ENCODE results near the gene CD36.

Gene CD36

GRCh38 chr7:80643336-80643915 lies 5.0 kb downstream of the CD36 start:
- Histone ChIP-seq H3K9ac (ENCODE audit: insufficient read length, low read depth) (no peak overlapping the region), H3K4me3 (ENCODE audit: insufficient read length, low read depth) (no peak overlapping the region), H3K4me1 (ENCODE audit: insufficient read depth, insufficient read length) (no peaks in the 10 kb centered on the region), H3K27me3 (ENCODE audit: insufficient read depth, insufficient read length) (no peaks in the 10 kb centered on the region), H3K9me3 (ENCODE audit: insufficient read depth, low read length) (no peaks in the 10 kb centered on the region), H3K36me3 (ENCODE audit: insufficient read depth, insufficient read length, low read length) (no peaks in the 10 kb centered on the region)
- TF ChIP-seq YY1 (IDR thresholded peaks at IDR 0.05; ENCODE audit: insufficient read depth, insufficient read length) (no peak), ZNF274 (IDR thresholded peaks at IDR 0.05; ENCODE audit: low read depth, low read length) (no peak), SUZ12 (IDR thresholded peaks at IDR 0.05; ENCODE audit: extremely low read depth, insufficient read depth, insufficient read length) (no peak)
- DNase-seq (ENCODE audit: low read depth, low spot score): no peak

GRCh38 chr7:80644054-80644453 lies 5.6 kb downstream of the CD36 start:
- no peak overlapping the region for H3K4me3 ChIP-seq (ENCODE audit: insufficient read length, low read depth)
- no peaks in the 10 kb centered on the region for H3K9me3 ChIP-seq (ENCODE audit: insufficient read depth, low read length)
- TF ChIP-seq YY1 (IDR thresholded peaks at IDR 0.05; ENCODE audit: insufficient read depth, insufficient read length): no peak
- no peak for TF ChIP-seq ZNF274 (IDR thresholded peaks at IDR 0.05; ENCODE audit: low read depth, low read length)
- no peak for TF ChIP-seq SUZ12 (IDR thresholded peaks at IDR 0.05; ENCODE audit: extremely low read depth, insufficient read depth, insufficient read length)
- DNase-seq (ENCODE audit: low read depth, low spot score): no peak
- no peaks in the 10 kb centered on the region for H3K36me3 ChIP-seq (ENCODE audit: insufficient read depth, insufficient read length, low read length)
- H3K9ac ChIP-seq (ENCODE audit: insufficient read length, low read depth): no peak overlapping the region
- H3K27me3 ChIP-seq (ENCODE audit: insufficient read depth, insufficient read length): no peaks in the 10 kb centered on the region
- no peaks in the 10 kb centered on the region for H3K4me1 ChIP-seq (ENCODE audit: insufficient read depth, insufficient read length)

GRCh38 chr7:80646083-80646865 lies 7.8 kb downstream of the CD36 start:
- H3K4me3 ChIP-seq (ENCODE audit: insufficient read length, low read depth): no peak overlapping the region
- no peak for DNase-seq (ENCODE audit: low read depth, low spot score)
- no peaks in the 10 kb centered on the region for H3K27me3 ChIP-seq (ENCODE audit: insufficient read depth, insufficient read length)
- H3K9ac ChIP-seq (ENCODE audit: insufficient read length, low read depth): no peak overlapping the region
- H3K36me3 ChIP-seq (ENCODE audit: insufficient read depth, insufficient read length, low read length): no peaks in the 10 kb centered on the region
- no peaks in the 10 kb centered on the region for H3K4me1 ChIP-seq (ENCODE audit: insufficient read depth, insufficient read length)
- TF ChIP-seq ZNF274 (IDR thresholded peaks at IDR 0.05; ENCODE audit: low read depth, low read length) (no peak), SUZ12 (IDR thresholded peaks at IDR 0.05; ENCODE audit: extremely low read depth, insufficient read depth, insufficient read length) (no peak)
- H3K9me3 ChIP-seq (ENCODE audit: insufficient read depth, low read length): no peaks in the 10 kb centered on the region

GRCh38 chr7:80647436-80647835 lies 9.0 kb downstream of the CD36 start:
- Histone ChIP-seq H3K4me1 (ENCODE audit: insufficient read depth, insufficient read length) (no peaks in the 10 kb centered on the region), H3K36me3 (ENCODE audit: insufficient read depth, insufficient read length, low read length) (no peaks in the 10 kb centered on the region), H3K27me3 (ENCODE audit: insufficient read depth, insufficient read length) (no peaks in the 10 kb centered on the region), H3K9me3 (ENCODE audit: insufficient read depth, low read length) (no peaks in the 10 kb centered on the region), H3K9ac (ENCODE audit: insufficient read length, low read depth) (no peak overlapping the region), H3K4me3 (ENCODE audit: insufficient read length, low read depth) (no peak overlapping the region)
- TF ChIP-seq YY1 (IDR thresholded peaks at IDR 0.05; ENCODE audit: insufficient read depth, insufficient read length): no peak
- no peak for TF ChIP-seq SUZ12 (IDR thresholded peaks at IDR 0.05; ENCODE audit: extremely low read depth, insufficient read depth, insufficient read length)
- no peak for TF ChIP-seq ZNF274 (IDR thresholded peaks at IDR 0.05; ENCODE audit: low read depth, low read length)
- no peak for DNase-seq (ENCODE audit: low read depth, low spot score)

DNA sequence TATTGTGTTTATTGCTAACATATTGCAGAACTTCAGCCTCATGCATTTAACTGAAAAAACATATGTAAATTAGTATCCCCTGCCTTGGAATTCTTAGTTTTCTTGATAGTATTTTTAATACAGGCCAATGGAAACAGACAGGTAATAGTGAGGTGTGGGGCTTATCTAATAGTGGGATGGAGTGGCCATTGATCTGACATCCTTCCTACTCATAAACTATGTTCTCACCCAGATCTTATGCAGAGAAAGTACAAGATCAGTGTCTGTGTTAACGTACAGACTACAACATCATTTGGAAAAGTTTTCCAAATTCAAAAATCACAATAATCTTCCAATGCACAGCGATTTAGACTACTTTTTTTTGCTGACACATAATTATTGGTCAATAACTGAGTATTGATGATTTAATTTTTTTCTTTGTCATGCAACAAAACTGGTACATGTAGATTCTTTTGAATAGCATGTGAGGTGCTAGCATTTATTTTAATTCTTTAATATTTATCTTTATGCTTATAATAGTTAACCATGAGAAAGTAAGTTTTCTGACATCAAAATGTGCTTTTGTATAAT lies 9.7 kb downstream of the CD36 start:
- no peaks in the 10 kb centered on the region for H3K9me3 ChIP-seq (ENCODE audit: insufficient read depth, low read length)
- TF ChIP-seq YY1 (IDR thresholded peaks at IDR 0.05; ENCODE audit: insufficient read depth, insufficient read length) (no peak), ZNF274 (IDR thresholded peaks at IDR 0.05; ENCODE audit: low read depth, low read length) (no peak), SUZ12 (IDR thresholded peaks at IDR 0.05; ENCODE audit: extremely low read depth, insufficient read depth, insufficient read length) (no peak)
- H3K9ac ChIP-seq (ENCODE audit: insufficient read length, low read depth): no peak overlapping the region
- no peak for DNase-seq (ENCODE audit: low read depth, low spot score)
- H3K4me3 ChIP-seq (ENCODE audit: insufficient read length, low read depth): no peak overlapping the region
- H3K4me1 ChIP-seq (ENCODE audit: insufficient read depth, insufficient read length): no peaks in the 10 kb centered on the region
- H3K36me3 ChIP-seq (ENCODE audit: insufficient read depth, insufficient read length, low read length): no peaks in the 10 kb centered on the region
- H3K27me3 ChIP-seq (ENCODE audit: insufficient read depth, insufficient read length): no peaks in the 10 kb centered on the region

DNA sequence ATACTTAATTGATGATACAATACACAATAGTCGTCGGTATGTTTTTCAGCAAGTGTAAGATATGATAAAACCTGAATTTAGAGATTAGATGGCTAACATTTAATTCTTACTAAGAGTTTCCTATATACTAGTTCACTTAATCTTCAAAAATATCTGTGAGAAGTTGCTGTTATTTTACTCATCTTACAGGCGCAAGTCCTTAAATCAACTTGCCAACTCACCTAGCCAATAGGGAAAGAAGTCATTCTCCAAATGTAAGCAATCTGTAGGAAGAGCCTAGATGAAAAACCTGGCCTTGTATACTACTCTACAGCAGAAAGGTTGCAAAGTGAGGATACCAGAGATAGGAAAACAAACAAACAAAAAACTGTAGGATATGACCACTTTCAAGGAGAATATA lies 10.6 kb downstream of the CD36 start:
- no peaks in the 10 kb centered on the region for H3K27me3 ChIP-seq (ENCODE audit: insufficient read depth, insufficient read length)
- no peak overlapping the region for H3K9ac ChIP-seq (ENCODE audit: insufficient read length, low read depth)
- no peaks in the 10 kb centered on the region for H3K9me3 ChIP-seq (ENCODE audit: insufficient read depth, low read length)
- no peak overlapping the region for H3K4me3 ChIP-seq (ENCODE audit: insufficient read length, low read depth)
- DNase-seq (ENCODE audit: low read depth, low spot score): no peak
- no peaks in the 10 kb centered on the region for H3K4me1 ChIP-seq (ENCODE audit: insufficient read depth, insufficient read length)
- no peaks in the 10 kb centered on the region for H3K36me3 ChIP-seq (ENCODE audit: insufficient read depth, insufficient read length, low read length)
- TF ChIP-seq YY1 (IDR thresholded peaks at IDR 0.05; ENCODE audit: insufficient read depth, insufficient read length) (no peak), ZNF274 (IDR thresholded peaks at IDR 0.05; ENCODE audit: low read depth, low read length) (no peak), SUZ12 (IDR thresholded peaks at IDR 0.05; ENCODE audit: extremely low read depth, insufficient read depth, insufficient read length) (no peak)

DNA sequence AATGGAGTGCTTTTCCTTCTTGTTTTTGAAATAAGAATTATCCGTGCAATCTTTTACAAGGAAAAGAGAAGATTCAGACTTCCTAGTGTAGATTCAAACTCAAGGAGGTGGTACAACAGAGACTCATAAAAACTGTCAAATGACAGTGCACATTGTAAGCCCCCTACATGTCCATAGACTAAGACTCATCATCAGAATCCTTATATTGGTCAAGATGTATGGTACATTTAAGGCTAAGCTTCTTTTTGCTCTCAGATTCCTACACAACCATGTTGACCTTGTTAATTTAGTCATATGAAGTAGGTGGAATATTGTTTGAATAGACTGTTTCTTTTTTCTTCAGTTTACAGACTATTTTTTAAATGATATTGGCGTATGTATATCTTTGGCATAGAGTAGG lies 11.6 kb downstream of the CD36 start:
- Histone ChIP-seq H3K9ac (ENCODE audit: insufficient read length, low read depth) (no peak overlapping the region), H3K27me3 (ENCODE audit: insufficient read depth, insufficient read length) (no peaks in the 10 kb centered on the region), H3K36me3 (ENCODE audit: insufficient read depth, insufficient read length, low read length) (no peaks in the 10 kb centered on the region), H3K9me3 (ENCODE audit: insufficient read depth, low read length) (no peaks in the 10 kb centered on the region), H3K4me3 (ENCODE audit: insufficient read length, low read depth) (no peak overlapping the region), H3K4me1 (ENCODE audit: insufficient read depth, insufficient read length) (no peaks in the 10 kb centered on the region)
- DNase-seq (ENCODE audit: low read depth, low spot score): no peak
- TF ChIP-seq YY1 (IDR thresholded peaks at IDR 0.05; ENCODE audit: insufficient read depth, insufficient read length): no peak
- no peak for TF ChIP-seq ZNF274 (IDR thresholded peaks at IDR 0.05; ENCODE audit: low read depth, low read length)
- no peak for TF ChIP-seq SUZ12 (IDR thresholded peaks at IDR 0.05; ENCODE audit: extremely low read depth, insufficient read depth, insufficient read length)

Data from NT2/D1 (cell line).